AG04450 (cell line): ENCODE results near the gene ZP4. TPM values are rescaled to one million over a fixed set of nuclear protein-coding genes. Genes with fewer than 3 reads are reported as not detected.
"Not testable (repeated sequence)": the region's sequence is repeated elsewhere in the genome, so short reads cannot be mapped to it uniquely, and the experiment has no call there.

Experiments
- CTCF ChIA-PET: fragments of 300-600, 350-600 bp; formaldehyde crosslinking; extraction: SDS; loops from one replicate; lab custom pipeline; 2022; ENCODE audit warnings: antibody characterized with exemption, inconsistent platforms; lab: Charles Lee
- POLR2A ChIA-PET: fragments of 350-600 bp; formaldehyde crosslinking; extraction: SDS; loops from one replicate; lab custom pipeline; 2021; ENCODE audit warnings: antibody characterized with exemption, inconsistent platforms; lab: Yijun Ruan, JAX
- DNase-seq: peaks from one replicate; pipeline ENCODE4 v3.0.0-alpha.2; 2011; ENCODE audit warnings: low read depth, low spot score
- H3K27ac ChIP-seq: one replicate; pipeline ENCODE4 v1.5.1; 2012; ENCODE audit warnings: low read depth, low read length, control low read depth
- H3K27me3 ChIP-seq: one replicate; pipeline ENCODE4 v1.6.0; 2012; ENCODE audit warnings: low read length; ENCODE audit not compliant: control insufficient read depth, insufficient read depth
- H3K4me3 ChIP-seq: 2 replicates; pipeline ENCODE4 v1.5.1; 2011; ENCODE audit warnings: mild to moderate bottlenecking, low read depth, low read length, control low read depth
- H3K9me3 ChIP-seq: 2 replicates; pipeline ENCODE4 v1.5.1; 2012; ENCODE audit warnings: low read length; ENCODE audit not compliant: control insufficient read depth, insufficient read depth
- CTCF ChIP-seq: IDR thresholded peaks from 2 replicates; pipeline ENCODE4 v1.5.1; 2011; ENCODE audit warnings: low read depth, low read length, control low read depth, inconsistent platforms
- polyA plus RNA-seq: library from polyadenylated mRNA; depleted of rRNA; stranded (reverse); fragments of >200 nt; gene quantifications from 2 replicates; pipeline ENCODE4 v1.2.3, GENCODE V29; 2011

Gene ZP4
- polyA plus RNA-seq, 1 experiment = not detected

- POLR2A ChIA-PET = no interaction called here
- H3K27ac ChIP-seq = no peak overlapping the region
- no peaks in the 10 kb centered on the region for H3K27me3 ChIP-seq
- H3K9me3 ChIP-seq = peaks cover 18% of the 10 kb centered on the region
- no peak overlapping the region for H3K4me3 ChIP-seq
- no peak for DNase-seq
- peak; percentile 43; the same call in 1 of the 2 replicates for TF ChIP-seq CTCF
- CTCF ChIA-PET = interaction anchor here (0.7 to 2.2 kb wide), 2 partner anchors 12 to 387 kb away, joined by 3 to 10 read pairs; no protein-coding TSS in a partner anchor
Measured at GRCh38 chr1:237851210-237851845, 39.4 kb downstream of the ZP4 start.

GRCh38 chr1:237843516-237843915 lies 47.2 kb downstream of the ZP4 start:
- CTCF ChIA-PET = not testable (repeated sequence)

GRCh38 chr1:237841485-237841884 lies 49.2 kb downstream of the ZP4 start:
- TF ChIP-seq CTCF = no peak
- no peak overlapping the region for H3K27ac ChIP-seq
- H3K27me3 ChIP-seq = no peaks in the 10 kb centered on the region
- no peak for DNase-seq
- peaks cover 21% of the 10 kb centered on the region for H3K9me3 ChIP-seq
- CTCF ChIA-PET = no interaction called here
- H3K4me3 ChIP-seq = no peak overlapping the region
- POLR2A ChIA-PET = no interaction called here

More at GRCh38 chr1:237843516-237843915, 47.2 kb downstream of the ZP4 start:
- H3K27ac ChIP-seq, DNase-seq, H3K4me3 ChIP-seq, H3K27me3 ChIP-seq, POLR2A ChIA-PET: not testable (repeated sequence)
- peaks cover 23% of the 10 kb centered on the region for H3K9me3 ChIP-seq

- CTCF ChIA-PET = no interaction called here
Measured at GRCh38 chr1:237838904-237839534, 51.7 kb downstream of the ZP4 start.

GRCh38 chr1:237838320-237838719 lies 52.4 kb downstream of the ZP4 start:
- Histone ChIP-seq H3K9me3 (peaks cover 17% of the 10 kb centered on the region), H3K27me3 (no peaks in the 10 kb centered on the region), H3K4me3 (no peak overlapping the region), H3K27ac (no peak overlapping the region)
- DNase-seq = no peak
- ChIA-PET POLR2A (no interaction called here), CTCF (no interaction called here)
- no peak for TF ChIP-seq CTCF

More at GRCh38 chr1:237838904-237839534, 51.7 kb downstream of the ZP4 start:
- H3K27ac ChIP-seq = no peak overlapping the region
- POLR2A ChIA-PET = no interaction called here
- peaks cover 20% of the 10 kb centered on the region for H3K9me3 ChIP-seq
- DNase-seq = no peak
- no peak for TF ChIP-seq CTCF
- H3K4me3 ChIP-seq = no peak overlapping the region
- no peaks in the 10 kb centered on the region for H3K27me3 ChIP-seq
